Measurements from ENCODE around the gene PSMA1.
"Not testable (repeated sequence)": the region's sequence is repeated elsewhere in the genome, so short reads cannot be mapped to it uniquely, and the experiment has no call there.

DNA sequence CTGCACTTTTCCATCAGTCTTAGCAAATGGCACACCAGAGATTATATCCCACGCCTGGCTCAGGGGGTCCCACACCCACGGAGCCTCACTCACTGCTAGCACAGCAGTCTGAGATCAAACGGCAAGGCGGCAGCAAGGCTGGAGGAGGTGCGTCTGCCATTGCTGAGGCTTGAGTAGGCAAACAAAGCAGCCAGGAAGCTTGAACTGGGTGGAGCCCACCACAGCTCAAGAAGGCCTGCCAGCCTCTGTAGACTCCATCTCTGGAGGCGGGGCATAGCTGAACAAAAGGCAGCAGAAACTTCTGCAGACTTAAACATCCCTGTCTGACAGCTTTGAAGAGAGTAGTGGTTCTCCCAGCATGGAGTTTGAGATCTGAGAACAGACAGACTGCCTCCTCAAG lies 49.3 kb upstream of the PSMA1 start:
- not testable (repeated sequence) for TF ChIP-seq CTCF (IDR thresholded peaks at IDR 0.05; ENCODE audit: low read length); EZH2 (IDR thresholded peaks at IDR 0.05; ENCODE audit: borderline replicate concordance, low read length)
